NCI-H146 (cell line): Measurements from ENCODE around the gene RIMKLB.
"Not testable (repeated sequence)": the region's sequence is repeated elsewhere in the genome, so short reads cannot be mapped to it uniquely, and the experiment has no call there.

Experiments
- DNase-seq: peaks from one replicate; lab custom pipeline; 2025; lab: John Stamatoyannopoulos, UW

RIMKLB gene

GRCh38 chr12:8692573-8692972 is 5.2 kb upstream of the RIMKLB start:
- DNase-seq = peak; percentile 48

GRCh38 chr12:8695116-8695515 is 2.7 kb upstream of the RIMKLB start:
- no peak for DNase-seq

DNA sequence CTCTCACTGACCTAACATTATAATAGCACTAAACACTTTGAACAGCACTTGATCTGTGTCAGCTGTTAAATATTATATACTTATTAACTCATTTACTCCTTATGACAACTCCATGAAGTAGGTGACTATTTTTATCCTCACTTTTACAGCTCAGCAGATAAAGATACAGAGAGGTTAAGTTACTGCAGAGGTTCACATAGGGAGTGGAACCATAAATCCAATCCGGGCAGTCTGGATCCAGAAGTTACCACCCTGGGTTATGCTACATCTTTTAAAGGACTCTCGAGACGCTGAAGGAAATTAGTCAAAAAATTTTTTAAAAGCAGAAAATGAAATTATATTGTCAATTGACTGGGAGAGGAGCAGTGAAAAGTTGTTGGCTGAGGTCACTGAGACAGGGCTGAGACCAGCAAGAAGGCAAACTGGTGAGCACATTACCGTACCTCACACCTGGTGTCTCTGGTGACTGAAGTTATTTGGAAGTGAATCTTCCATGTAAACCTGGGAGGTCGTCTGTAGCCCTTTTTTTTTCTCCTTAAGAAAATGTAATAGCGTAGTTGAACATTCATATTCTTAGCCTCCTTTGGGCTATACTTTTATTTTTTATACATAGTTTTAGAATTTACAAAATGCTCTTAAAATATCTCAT is 1.2 kb upstream of the RIMKLB start:
- DNase-seq = no peak

DNA sequence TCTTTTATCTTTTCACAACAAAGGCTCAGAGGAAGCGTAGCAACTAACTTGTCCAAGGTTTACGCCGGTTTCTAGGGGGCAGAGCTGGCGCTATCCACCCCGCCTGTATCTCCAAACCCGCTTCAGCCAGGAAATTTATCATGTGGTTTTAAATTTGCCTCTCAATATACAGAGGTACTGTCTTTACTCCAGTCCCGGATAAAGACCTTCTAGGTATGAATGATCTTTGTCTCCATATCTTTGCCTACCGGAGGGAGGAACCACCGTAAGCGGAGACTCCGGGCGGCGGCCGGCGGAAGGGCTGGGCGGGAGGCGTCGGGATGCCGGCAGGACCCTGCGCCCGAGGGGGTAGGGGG is 693 bp upstream of the RIMKLB start:
- DNase-seq = peak; percentile 75

DNA sequence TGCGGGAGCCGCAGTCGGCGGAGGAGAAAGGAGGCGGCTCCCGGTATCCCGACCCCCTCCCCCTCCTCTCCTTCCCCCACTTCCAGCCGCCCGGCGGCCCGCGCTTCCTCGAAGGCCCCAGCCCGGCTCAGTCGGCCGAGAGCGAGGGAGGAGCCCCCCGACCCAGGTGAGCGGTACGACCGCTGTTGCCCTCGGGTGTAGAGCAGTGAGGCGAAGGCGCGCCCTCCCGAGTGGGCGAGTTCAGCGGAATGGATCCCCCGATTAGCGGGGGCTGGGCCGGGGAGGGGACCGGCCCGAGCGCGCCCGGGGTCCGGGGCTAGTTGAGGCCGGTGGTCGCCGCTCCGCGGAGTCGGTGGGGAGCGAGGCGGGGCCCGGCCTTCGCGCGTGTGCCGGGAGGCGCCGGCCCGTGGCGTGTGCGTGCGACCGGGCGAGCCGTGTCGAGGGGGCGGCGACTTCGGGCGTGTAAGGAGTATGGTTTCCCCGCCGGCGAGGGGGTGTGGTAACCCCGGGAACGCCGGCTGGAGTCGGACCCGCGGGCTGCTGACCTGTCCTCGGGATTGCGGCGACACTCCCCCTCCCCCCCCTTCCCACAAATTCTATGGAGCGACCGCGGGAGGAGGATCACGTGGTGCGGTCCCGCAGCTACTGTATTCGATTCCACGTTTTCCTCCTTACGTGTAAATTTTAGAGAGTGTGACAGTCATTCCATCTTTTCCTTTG is 501 bp downstream of the RIMKLB start:
- peak; percentile 63 for DNase-seq

- DNase-seq = no peak
Observed at GRCh38 chr12:8698879-8699278, 1.1 kb downstream of the RIMKLB start.

DNA sequence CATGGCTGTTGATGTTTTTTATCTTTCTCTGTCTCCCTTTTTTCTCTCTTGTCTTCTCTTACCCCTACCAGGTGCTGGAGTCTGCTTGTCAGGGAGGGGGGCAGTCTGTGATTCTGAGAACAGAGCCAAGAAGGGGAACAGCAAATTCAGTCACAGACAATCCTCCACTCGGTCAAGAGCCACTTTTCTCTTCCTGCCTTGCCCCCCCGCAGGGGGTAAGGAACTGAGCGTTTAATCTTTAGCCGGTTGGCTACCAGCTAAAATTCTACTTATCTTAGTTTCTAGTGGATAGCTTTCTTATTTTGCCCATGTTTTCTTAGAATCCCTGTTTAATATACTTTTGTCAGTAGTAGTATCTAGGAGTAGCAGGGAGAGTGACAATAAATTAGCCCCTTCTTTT is 1.9 kb downstream of the RIMKLB start:
- DNase-seq = no peak

GRCh38 chr12:8701046-8701660 is 3.4 kb downstream of the RIMKLB start:
- DNase-seq = no peak

- DNase-seq = no peak
Observed at GRCh38 chr12:8702159-8702558, 4.4 kb downstream of the RIMKLB start.

GRCh38 chr12:8709124-8709830 is 11.5 kb downstream of the RIMKLB start:
- no peak for DNase-seq

DNA sequence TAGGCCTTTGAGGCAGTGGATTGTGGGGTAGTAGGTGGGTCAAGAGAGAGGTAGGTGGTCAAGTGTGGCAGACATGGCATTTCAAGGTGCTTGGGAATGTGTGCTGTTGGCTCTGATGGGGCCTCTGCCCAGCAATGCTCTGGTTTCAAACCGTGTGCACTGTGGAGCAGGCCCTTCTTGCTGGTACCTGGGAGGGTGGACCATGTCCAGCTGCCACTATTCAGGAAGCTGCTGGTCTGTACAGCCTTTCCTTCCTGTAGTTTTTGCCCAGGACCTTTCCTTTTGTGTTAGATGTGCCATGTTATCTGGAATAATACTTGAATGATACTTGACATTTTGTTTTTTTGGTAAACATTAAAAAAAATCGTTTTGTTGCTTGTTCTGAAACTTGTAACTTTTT is 14.8 kb downstream of the RIMKLB start:
- no peak for DNase-seq

DNA sequence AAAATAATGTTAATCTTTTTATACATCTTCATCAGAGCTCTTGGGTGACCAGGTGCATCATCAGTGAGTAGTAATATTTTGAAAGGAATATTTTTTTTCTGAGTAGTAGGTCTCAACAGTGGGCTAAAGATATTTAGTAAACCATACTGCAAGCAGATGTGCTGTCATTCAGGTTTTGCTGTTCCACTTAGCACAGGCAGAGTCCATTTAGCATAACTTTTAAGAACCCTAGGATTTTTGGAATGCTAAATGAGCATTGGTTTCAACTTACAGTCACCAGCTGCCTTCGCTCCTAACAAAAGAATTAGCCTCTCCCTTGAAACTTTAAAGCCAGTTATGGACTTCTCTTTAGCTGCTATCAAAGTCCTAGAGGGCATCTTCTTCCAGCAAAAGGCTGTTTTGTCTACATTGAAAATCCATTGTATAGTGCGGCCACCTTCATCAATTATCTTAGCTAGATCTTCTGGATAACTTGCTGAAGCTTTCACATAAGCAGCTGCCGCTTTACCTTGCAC is 24.6 kb downstream of the RIMKLB start:
- DNase-seq = no peak

DNA sequence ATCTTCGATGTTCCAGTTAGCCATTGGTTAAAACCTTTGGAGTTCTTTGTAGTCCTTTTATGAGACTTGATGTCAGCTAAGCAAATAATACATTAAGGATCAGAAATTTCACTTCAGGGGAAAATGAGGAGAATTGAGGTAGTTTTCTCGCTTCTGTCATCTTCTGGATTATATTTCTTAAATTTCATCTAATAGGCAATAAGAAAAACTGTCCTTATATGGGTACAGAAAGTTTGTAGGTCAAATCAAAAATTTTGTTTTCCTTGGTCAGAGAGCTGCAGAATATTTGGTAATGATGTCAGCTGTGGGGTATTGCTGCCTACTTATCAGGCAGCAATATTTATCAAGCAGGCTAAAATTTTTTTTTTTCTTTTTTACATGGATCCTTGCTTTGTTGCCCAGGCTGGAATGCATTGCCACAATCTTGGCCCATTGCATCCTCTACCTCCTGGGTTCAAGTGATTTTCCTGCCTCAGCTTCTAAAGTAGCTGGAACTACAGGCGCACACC is 37.1 kb downstream of the RIMKLB start:
- DNase-seq = no peak

DNA sequence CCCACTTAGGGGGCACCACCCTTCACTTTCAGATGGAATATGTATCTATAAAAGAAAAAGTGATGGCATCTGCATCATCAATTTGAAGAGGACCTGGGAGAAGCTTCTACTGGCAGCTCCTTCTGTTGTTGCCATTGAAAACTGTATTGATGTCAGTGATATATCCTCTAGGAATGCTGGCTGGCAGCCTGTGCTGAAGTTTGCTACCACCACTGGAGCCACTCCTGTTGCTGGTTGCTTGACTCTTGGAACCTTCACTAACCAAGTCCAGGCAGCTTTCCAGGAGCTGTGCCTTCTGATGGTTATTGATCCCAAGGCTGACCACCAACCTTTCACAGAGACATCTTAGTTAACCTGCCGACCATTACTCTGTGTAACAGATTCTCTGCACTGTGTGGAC is 44.7 kb downstream of the RIMKLB start:
- no peak for DNase-seq

GRCh38 chr12:8743121-8743520 is 45.3 kb downstream of the RIMKLB start:
- not testable (repeated sequence) for DNase-seq

GRCh38 chr12:8745631-8746030 is 47.8 kb downstream of the RIMKLB start:
- not testable (repeated sequence) for DNase-seq

DNA sequence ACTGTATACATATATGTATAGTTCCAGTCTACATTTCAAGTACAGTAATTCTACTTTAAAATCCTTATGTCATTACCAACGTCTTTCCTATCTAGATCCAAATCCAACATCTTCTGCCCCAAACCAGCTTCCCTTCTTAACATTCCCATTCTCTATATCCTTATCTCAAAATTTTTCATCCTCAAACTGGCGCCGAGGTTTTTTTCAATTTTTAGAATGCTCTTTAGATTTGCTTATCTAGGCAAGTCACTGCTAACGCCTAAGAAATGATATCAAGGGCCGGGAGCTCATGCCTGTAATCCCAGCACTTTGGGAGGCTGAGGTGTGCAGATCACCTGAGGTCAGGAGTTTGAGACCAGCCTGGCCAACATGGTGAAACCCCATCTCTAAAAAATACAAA is 48.3 kb downstream of the RIMKLB start:
- no peak for DNase-seq

GRCh38 chr12:8760076-8760475 is 62.3 kb downstream of the RIMKLB start:
- DNase-seq = not testable (repeated sequence)

- DNase-seq = not testable (repeated sequence)
Observed at GRCh38 chr12:8762701-8763100, 64.9 kb downstream of the RIMKLB start.

DNA sequence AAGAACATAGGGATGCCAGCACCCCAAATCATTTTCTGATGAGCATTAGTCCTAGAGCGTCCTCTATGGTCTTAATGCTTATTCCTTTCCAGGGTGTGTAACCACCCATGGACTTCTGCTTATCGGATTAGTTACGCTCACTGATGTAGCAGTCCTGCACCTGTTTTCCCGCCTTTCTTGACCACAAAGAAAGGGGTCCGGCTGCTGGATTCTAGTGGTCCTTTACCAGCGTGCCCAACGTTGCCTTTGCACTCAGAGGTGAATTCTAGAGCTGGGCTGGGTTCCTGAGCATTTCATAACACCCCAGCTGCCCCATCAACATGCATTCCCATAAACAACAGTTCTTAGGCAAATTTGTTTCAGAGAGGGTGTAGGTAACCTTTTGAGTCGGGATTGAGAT is 68.3 kb downstream of the RIMKLB start:
- not testable (repeated sequence) for DNase-seq

DNA sequence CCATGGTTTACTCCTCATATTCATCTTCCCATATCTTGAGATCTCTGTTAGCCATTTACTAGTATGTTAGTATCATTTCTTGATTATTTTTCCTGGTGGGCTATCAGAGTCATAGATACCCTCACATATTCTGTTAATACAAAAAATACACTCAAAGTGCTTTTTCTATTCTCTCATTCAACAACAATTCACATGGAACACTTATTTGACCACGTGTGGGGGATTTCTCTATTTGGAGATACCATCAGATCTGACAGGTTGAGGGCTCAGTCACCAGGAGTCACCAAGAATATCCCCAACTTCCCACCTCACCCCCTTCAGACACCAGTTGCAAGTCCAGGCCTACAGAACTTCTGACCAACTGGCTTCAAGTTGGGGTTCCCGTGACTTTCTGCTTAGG is 72.7 kb downstream of the RIMKLB start:
- DNase-seq = no peak

DNA sequence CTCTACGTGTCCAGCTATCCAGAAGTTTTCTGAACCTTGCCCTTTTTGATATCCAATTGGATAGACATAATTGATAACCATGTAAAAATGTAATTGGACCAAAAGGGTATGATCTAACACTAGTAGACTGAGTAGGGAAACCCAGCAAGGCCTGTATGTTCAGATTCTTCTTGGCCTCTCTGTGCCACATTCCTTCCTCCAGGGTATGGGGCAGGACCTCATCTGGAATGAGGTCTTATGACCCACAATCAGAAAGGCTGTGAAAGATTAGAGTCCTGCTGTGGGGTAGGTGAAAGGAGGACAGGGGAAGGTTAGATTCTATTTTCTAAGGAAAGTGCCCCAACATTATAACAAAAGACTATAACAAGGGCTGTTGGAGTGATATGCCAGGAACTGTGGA is 73.3 kb downstream of the RIMKLB start:
- DNase-seq = no peak
